OCI-LY7 (cell line): ENCODE data around the gene MYCBPAP.

Experiments
- CTCF ChIP-seq: fragments of 200-600 bp; sonication (generic); conservative IDR thresholded peaks from 2 replicates; pipeline ENCODE4 v1.5.1; 2014; ENCODE audit warnings: mild to moderate bottlenecking, antibody characterized with exemption, low read length, moderate library complexity, mixed read lengths
- EZH2phosphoT487 ChIP-seq: fragments of 200-600 bp; sonication (generic); IDR thresholded peaks from 2 replicates; pipeline ENCODE4 v1.6.1; 2018; ENCODE audit warnings: low read depth, borderline replicate concordance, mild to moderate bottlenecking, mixed run types, antibody characterized with exemption, low read length, moderate library complexity, mixed read lengths

- TF ChIP-seq CTCF: no peak
- TF ChIP-seq EZH2phosphoT487: no peak
Observed at GRCh38 chr17:50520483-50520882, 12.2 kb downstream of the MYCBPAP start.
